ENCODE measurements around the gene TTLL8.

GRCh38 chr22:50107529-50107928 lies 49.4 kb upstream of the TTLL8 start:
- TF ChIP-seq, protein P1, sequence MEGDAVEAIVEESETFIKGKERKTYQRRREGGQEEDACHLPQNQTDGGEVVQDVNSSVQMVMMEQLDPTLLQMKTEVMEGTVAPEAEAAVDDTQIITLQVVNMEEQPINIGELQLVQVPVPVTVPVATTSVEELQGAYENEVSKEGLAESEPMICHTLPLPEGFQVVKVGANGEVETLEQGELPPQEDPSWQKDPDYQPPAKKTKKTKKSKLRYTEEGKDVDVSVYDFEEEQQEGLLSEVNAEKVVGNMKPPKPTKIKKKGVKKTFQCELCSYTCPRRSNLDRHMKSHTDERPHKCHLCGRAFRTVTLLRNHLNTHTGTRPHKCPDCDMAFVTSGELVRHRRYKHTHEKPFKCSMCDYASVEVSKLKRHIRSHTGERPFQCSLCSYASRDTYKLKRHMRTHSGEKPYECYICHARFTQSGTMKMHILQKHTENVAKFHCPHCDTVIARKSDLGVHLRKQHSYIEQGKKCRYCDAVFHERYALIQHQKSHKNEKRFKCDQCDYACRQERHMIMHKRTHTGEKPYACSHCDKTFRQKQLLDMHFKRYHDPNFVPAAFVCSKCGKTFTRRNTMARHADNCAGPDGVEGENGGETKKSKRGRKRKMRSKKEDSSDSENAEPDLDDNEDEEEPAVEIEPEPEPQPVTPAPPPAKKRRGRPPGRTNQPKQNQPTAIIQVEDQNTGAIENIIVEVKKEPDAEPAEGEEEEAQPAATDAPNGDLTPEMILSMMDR (IDR thresholded peaks at IDR 0.05 in 2 of 3, conservative IDR thresholded peaks at IDR 0.05 in 1 of 3; ENCODE audit: borderline replicate concordance in 1 of 3, insufficient read depth in 1 of 3, low read depth in 2 of 3, low read length in 2 of 3): no peak
- TF ChIP-seq POLR2AphosphoS5 (IDR thresholded peaks at IDR 0.05; ENCODE audit: low read depth, low read length) (no peak), EZH2 (IDR thresholded peaks at IDR 0.05) (no peak), YY1 (IDR thresholded peaks at IDR 0.05; ENCODE audit: extremely low read depth, insufficient replicate concordance, low read depth, low read length) (no peak), POLR2A (IDR thresholded peaks at IDR 0.05; ENCODE audit: borderline replicate concordance, extremely low read depth, insufficient read depth, insufficient read length) (no peak), FOSL1 (IDR thresholded peaks at IDR 0.05; ENCODE audit: low read depth) (no peak), ZFX (IDR thresholded peaks at IDR 0.05) (no peak), CEBPB (IDR thresholded peaks at IDR 0.05; ENCODE audit: low read depth) (no peak), SIN3A (IDR thresholded peaks at IDR 0.05; ENCODE audit: low read depth) (no peak)
- TF ChIP-seq, protein P2, sequence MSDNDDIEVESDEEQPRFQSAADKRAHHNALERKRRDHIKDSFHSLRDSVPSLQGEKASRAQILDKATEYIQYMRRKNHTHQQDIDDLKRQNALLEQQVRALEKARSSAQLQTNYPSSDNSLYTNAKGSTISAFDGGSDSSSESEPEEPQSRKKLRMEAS (IDR thresholded peaks at IDR 0.05): no peak
- TF ChIP-seq, protein P3, sequence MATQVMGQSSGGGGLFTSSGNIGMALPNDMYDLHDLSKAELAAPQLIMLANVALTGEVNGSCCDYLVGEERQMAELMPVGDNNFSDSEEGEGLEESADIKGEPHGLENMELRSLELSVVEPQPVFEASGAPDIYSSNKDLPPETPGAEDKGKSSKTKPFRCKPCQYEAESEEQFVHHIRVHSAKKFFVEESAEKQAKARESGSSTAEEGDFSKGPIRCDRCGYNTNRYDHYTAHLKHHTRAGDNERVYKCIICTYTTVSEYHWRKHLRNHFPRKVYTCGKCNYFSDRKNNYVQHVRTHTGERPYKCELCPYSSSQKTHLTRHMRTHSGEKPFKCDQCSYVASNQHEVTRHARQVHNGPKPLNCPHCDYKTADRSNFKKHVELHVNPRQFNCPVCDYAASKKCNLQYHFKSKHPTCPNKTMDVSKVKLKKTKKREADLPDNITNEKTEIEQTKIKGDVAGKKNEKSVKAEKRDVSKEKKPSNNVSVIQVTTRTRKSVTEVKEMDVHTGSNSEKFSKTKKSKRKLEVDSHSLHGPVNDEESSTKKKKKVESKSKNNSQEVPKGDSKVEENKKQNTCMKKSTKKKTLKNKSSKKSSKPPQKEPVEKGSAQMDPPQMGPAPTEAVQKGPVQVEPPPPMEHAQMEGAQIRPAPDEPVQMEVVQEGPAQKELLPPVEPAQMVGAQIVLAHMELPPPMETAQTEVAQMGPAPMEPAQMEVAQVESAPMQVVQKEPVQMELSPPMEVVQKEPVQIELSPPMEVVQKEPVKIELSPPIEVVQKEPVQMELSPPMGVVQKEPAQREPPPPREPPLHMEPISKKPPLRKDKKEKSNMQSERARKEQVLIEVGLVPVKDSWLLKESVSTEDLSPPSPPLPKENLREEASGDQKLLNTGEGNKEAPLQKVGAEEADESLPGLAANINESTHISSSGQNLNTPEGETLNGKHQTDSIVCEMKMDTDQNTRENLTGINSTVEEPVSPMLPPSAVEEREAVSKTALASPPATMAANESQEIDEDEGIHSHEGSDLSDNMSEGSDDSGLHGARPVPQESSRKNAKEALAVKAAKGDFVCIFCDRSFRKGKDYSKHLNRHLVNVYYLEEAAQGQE (IDR thresholded peaks at IDR 0.05; ENCODE audit: low read depth): no peak

Data from HCT116 (cell line).